Left ventricle myocardium inferior (tissue), 1 donor: ENCODE data around the gene DLL3. TPM values are rescaled to one million over a fixed set of nuclear protein-coding genes. Genes with fewer than 3 reads are reported as not detected.
A peak's percentile ranks its signal among the peaks of the same experiment; 100 is the strongest.

Experiments
- DNase-seq: peaks from one replicate; pipeline ENCODE4 v3.0.0-alpha.2; 2020
- H3K27ac ChIP-seq: fragments of 200-600 bp; replicated peaks from 2 replicates; pipeline ENCODE4 v1.8.0; 2021
- H3K27me3 ChIP-seq: fragments of 200-600 bp; 2 replicates; pipeline ENCODE4 v1.8.0; 2021; ENCODE audit warnings: low read depth
- H3K36me3 ChIP-seq: fragments of 200-600 bp; 2 replicates; pipeline ENCODE4 v1.8.0; 2021
- H3K4me1 ChIP-seq: fragments of 200-600 bp; 2 replicates; pipeline ENCODE4 v1.8.0; 2021
- H3K4me3 ChIP-seq: fragments of 200-600 bp; 2 replicates; pipeline ENCODE4 v1.8.0; 2021; ENCODE audit warnings: mild to moderate bottlenecking, moderate library complexity
- H3K9me3 ChIP-seq: fragments of 200-600 bp; replicated peaks from 2 replicates; pipeline ENCODE4 v1.8.0; 2021
- intact Hi-C: fragments of 100-400 bp; cut with micrococcal nuclease; formaldehyde crosslinking; loops from one replicate; pipeline ENCODE4 v1.11.0; 2022
- total RNA-seq: library from RNA; stranded (reverse); fragmentation: NEBNext Ultra II Directional; extraction: Animal tissue kit (Norgen Biotek cat#: 25700); gene quantifications from one replicate; pipeline ENCODE4 v1.2.1, GENCODE V29; 2021
- TF ChIP-seq, protein P1 (sequence below): fragments of 200-600 bp; IDR thresholded peaks from 2 replicates; pipeline ENCODE4 v1.8.0; 2021; ENCODE audit warnings: antibody characterized with exemption, mild to moderate bottlenecking, borderline replicate concordance
- donor health status: DM: no; HTN: yes; CAD: no; lungs with severe emphysema.

Gene DLL3
- total RNA-seq, 1 donor from 2014 or later = not detected

DNA sequence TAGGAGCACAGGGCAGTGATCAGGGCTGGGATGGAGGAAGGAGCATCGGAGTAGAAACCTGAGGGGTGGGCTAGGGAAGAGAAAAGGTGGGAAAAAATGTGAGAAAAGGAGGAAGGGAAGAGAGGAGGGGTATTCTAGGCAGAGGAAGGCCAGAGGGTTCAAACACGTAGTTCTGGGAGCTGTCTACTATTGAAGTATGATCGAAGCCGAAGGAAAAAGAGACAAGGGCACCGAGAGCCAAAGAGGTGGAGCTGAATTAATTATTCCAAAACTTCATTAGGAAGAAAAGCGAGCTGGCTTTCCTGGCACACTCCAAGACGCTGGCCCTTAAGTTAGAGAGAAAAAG, 7.8 kb downstream of the DLL3 start:
- intact Hi-C loops = no loop called here
- Histone ChIP-seq H3K27me3 (peaks cover 100% of the 10 kb centered on the region), H3K9me3 (no peaks in the 10 kb centered on the region), H3K36me3 (no peaks in the 10 kb centered on the region), H3K4me1 (peaks cover 8% of the 10 kb centered on the region), H3K27ac (no peak overlapping the region), H3K4me3 (peak overlapping the region; percentile 62)
- no peak for DNase-seq
- TF ChIP-seq, protein P1, sequence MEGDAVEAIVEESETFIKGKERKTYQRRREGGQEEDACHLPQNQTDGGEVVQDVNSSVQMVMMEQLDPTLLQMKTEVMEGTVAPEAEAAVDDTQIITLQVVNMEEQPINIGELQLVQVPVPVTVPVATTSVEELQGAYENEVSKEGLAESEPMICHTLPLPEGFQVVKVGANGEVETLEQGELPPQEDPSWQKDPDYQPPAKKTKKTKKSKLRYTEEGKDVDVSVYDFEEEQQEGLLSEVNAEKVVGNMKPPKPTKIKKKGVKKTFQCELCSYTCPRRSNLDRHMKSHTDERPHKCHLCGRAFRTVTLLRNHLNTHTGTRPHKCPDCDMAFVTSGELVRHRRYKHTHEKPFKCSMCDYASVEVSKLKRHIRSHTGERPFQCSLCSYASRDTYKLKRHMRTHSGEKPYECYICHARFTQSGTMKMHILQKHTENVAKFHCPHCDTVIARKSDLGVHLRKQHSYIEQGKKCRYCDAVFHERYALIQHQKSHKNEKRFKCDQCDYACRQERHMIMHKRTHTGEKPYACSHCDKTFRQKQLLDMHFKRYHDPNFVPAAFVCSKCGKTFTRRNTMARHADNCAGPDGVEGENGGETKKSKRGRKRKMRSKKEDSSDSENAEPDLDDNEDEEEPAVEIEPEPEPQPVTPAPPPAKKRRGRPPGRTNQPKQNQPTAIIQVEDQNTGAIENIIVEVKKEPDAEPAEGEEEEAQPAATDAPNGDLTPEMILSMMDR = no peak

DNA sequence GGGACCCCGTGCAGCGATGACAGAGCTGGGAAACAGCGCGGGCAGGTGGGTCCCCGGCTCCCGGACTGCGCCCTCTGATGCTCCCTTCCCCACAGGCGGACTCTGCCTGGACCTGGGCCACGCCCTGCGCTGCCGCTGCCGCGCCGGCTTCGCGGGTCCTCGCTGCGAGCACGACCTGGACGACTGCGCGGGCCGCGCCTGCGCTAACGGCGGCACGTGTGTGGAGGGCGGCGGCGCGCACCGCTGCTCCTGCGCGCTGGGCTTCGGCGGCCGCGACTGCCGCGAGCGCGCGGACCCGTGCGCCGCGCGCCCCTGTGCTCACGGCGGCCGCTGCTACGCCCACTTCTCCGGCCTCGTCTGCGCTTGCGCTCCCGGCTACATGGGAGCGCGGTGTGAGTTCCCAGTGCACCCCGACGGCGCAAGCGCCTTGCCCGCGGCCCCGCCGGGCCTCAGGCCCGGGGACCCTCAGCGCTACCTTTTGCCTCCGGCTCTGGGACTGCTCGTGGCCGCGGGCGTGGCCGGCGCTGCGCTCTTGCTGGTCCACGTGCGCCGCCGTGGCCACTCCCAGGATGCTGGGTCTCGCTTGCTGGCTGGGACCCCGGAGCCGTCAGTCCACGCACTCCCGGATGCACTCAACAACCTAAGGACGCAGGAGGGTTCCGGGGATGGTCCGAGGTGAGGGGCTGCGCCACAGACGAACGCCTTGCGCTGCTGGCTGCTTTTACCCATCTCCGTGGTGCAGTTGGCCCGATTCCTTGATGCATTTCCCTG, 8.4 kb downstream of the DLL3 start:
- Histone ChIP-seq H3K27me3 (peaks cover 100% of the 10 kb centered on the region), H3K36me3 (no peaks in the 10 kb centered on the region), H3K9me3 (no peaks in the 10 kb centered on the region), H3K4me1 (peaks cover 8% of the 10 kb centered on the region), H3K27ac (no peak overlapping the region), H3K4me3 (peak overlapping the region; percentile 62)
- intact Hi-C loops = no loop called here
- DNase-seq = no peak
- TF ChIP-seq, protein P1 = no peak

DNA sequence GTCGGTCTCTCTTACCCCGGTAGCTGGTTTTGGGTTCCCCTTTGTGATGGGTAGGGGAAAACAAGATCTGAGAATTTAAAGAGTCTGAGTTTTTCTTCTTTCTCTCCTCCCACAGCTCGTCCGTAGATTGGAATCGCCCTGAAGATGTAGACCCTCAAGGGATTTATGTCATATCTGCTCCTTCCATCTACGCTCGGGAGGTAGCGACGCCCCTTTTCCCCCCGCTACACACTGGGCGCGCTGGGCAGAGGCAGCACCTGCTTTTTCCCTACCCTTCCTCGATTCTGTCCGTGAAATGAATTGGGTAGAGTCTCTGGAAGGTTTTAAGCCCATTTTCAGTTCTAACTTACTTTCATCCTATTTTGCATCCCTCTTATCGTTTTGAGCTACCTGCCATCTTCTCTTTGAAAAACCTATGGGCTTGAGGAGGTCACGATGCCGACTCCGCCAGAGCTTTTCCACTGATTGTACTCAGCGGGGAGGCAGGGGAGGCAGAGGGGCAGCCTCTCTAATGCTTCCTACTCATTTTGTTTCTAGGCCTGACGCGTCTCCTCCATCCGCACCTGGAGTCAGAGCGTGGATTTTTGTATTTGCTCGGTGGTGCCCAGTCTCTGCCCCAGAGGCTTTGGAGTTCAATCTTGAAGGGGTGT, 9.1 kb downstream of the DLL3 start:
- Histone ChIP-seq H3K9me3 (no peaks in the 10 kb centered on the region), H3K27me3 (peaks cover 100% of the 10 kb centered on the region), H3K4me3 (peak overlapping the region; percentile 62), H3K36me3 (no peaks in the 10 kb centered on the region), H3K27ac (no peak overlapping the region), H3K4me1 (peaks cover 8% of the 10 kb centered on the region)
- intact Hi-C loops = no loop called here
- TF ChIP-seq, protein P1 = no peak
- DNase-seq = no peak

DNA sequence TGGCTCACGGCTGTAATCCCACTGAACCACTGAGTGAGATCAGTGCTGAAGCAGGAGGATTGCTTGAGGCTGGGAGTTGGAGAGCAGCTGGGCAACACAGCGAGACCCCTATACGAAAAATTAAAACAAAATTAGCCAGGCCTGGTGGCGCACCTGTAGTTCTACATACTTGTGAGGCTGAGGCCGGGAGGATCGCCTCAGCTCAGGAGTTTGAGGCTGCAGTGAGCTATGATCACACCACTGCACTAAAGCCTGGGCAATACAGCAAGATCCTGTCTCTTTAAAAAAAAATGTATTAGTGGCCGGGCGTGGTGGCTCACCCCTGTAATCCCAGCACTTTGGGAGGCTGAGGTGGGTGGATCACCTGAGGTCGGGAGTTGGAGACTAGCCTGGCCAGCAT, 9.9 kb downstream of the DLL3 start:
- intact Hi-C loops = no loop called here
- H3K36me3 ChIP-seq = no peaks in the 10 kb centered on the region
- H3K27me3 ChIP-seq = peaks cover 100% of the 10 kb centered on the region
- H3K9me3 ChIP-seq = no peaks in the 10 kb centered on the region
- no peak overlapping the region for H3K4me3 ChIP-seq
- peaks cover 8% of the 10 kb centered on the region for H3K4me1 ChIP-seq
- TF ChIP-seq, protein P1 = no peak
- DNase-seq = no peak
- no peak overlapping the region for H3K27ac ChIP-seq

DNA sequence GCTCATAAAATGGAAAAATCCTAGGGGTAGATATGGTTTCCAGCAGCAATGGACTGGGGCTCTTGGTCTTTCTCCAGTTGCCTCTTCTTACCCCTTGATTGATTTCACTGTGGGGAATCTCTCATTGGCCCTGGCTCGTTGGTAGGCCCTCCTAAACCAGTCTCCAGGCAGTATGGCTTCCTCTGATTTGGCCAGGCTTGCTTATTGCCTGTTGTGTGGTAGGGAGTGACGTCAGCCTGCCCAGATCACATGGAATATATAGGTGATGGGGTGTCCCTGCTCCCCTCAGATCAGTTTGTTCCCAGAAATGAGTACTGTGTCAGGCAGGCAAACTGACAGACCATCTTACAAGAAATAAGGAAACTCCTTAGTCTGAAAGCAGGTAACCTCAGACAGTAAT, 10.5 kb downstream of the DLL3 start:
- Histone ChIP-seq H3K4me3 (no peak overlapping the region), H3K9me3 (no peaks in the 10 kb centered on the region), H3K4me1 (peaks cover 8% of the 10 kb centered on the region), H3K36me3 (no peaks in the 10 kb centered on the region), H3K27ac (no peak overlapping the region), H3K27me3 (peaks cover 100% of the 10 kb centered on the region)
- intact Hi-C loops = no loop called here
- DNase-seq = no peak
- TF ChIP-seq, protein P1 = no peak
